ENCODE data around the gene CYGB. TPM values are rescaled to one million over a fixed set of nuclear protein-coding genes. Genes with fewer than 3 reads are reported as not detected.
"Not testable (repeated sequence)": the region's sequence is repeated elsewhere in the genome, so short reads cannot be mapped to it uniquely, and the experiment has no call there.

Gene CYGB
- total RNA-seq, 2 experiments from 2014 or later = 0.44 to 0.57 TPM

DNA sequence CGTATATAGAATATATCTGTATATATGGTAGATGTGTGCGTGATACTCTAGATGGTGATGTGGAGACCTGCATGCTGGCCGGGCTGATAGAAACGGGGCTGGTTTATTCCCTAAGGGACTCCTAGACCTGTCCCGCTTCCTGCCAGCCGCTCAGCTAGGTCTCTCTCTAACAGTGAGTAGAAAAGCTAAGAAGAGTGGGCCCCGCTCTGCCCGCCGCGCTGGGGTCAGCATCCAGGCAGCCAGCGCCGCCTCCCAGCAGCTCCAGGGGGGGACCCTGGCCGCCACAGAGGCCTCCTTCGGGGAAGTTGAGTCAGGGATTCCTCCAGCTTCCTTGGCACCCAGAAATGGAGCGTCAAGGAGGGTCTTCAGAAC, 9.4 kb downstream of the CYGB start:
- Histone ChIP-seq H2AFZ (ENCODE audit: low read length) (peak overlapping the region; percentile 82), H3K27ac (ENCODE audit: low read depth, low read length, poor library complexity, severe bottlenecking) (peak overlapping the region; percentile 94), H3K79me2 (ENCODE audit: insufficient read depth, low read depth, low read length) (no peaks in the 10 kb centered on the region), H3K9me2 (ENCODE audit: insufficient read depth, low read length) (no peaks in the 10 kb centered on the region), H3K36me3 (ENCODE audit: insufficient read depth, low read length) (no peaks in the 10 kb centered on the region), H3K4me2 (ENCODE audit: low read length) (peak overlapping the region; percentile 84), H3K4me1 (ENCODE audit: insufficient read depth, low read length, poor library complexity, severe bottlenecking) (peaks cover 47% of the 10 kb centered on the region), H4K20me1 (ENCODE audit: insufficient read depth, low read length) (no peaks in the 10 kb centered on the region), H3K9me3 (ENCODE audit: low read length) (no peaks in the 10 kb centered on the region), H3K4me3 (ENCODE audit: low read depth, low read length, poor library complexity, severe bottlenecking) (peak overlapping the region; percentile 68)
- BruUV-seq (replicated peaks) = no TSS peak
- CTCF ChIA-PET (ENCODE audit: unreplicated experiment) = interaction anchor here (0.7 to 1.8 kb wide), 9 partner anchors 17 to 254 kb away, joined by 3 to 7 read pairs (median 4); no protein-coding TSS in a partner anchor
- TF ChIP-seq, protein P1, sequence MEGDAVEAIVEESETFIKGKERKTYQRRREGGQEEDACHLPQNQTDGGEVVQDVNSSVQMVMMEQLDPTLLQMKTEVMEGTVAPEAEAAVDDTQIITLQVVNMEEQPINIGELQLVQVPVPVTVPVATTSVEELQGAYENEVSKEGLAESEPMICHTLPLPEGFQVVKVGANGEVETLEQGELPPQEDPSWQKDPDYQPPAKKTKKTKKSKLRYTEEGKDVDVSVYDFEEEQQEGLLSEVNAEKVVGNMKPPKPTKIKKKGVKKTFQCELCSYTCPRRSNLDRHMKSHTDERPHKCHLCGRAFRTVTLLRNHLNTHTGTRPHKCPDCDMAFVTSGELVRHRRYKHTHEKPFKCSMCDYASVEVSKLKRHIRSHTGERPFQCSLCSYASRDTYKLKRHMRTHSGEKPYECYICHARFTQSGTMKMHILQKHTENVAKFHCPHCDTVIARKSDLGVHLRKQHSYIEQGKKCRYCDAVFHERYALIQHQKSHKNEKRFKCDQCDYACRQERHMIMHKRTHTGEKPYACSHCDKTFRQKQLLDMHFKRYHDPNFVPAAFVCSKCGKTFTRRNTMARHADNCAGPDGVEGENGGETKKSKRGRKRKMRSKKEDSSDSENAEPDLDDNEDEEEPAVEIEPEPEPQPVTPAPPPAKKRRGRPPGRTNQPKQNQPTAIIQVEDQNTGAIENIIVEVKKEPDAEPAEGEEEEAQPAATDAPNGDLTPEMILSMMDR (conservative IDR thresholded peaks at IDR 0.05; ENCODE audit: low read length) = no peak
- TF ChIP-seq EZH2phosphoT487 (IDR thresholded peaks at IDR 0.05; ENCODE audit: borderline replicate concordance, low read depth, low read length) = no peak
- DNase-seq (ENCODE audit: low spot score) = peak; percentile 93
- intact Hi-C loops (cut with micrococcal nuclease; ENCODE audit: unreplicated experiment) = loop anchor here (1.0 kb wide), 2 partner anchors 19 to 29 kb away; no protein-coding TSS in a partner anchor
- POLR2A ChIA-PET = interaction anchor here (0.5 to 3.3 kb wide), 14 partner anchors 12 to 873 kb away, joined by 3 to 53 read pairs (median 3); partner anchors contain the start of gene PRCD

DNA sequence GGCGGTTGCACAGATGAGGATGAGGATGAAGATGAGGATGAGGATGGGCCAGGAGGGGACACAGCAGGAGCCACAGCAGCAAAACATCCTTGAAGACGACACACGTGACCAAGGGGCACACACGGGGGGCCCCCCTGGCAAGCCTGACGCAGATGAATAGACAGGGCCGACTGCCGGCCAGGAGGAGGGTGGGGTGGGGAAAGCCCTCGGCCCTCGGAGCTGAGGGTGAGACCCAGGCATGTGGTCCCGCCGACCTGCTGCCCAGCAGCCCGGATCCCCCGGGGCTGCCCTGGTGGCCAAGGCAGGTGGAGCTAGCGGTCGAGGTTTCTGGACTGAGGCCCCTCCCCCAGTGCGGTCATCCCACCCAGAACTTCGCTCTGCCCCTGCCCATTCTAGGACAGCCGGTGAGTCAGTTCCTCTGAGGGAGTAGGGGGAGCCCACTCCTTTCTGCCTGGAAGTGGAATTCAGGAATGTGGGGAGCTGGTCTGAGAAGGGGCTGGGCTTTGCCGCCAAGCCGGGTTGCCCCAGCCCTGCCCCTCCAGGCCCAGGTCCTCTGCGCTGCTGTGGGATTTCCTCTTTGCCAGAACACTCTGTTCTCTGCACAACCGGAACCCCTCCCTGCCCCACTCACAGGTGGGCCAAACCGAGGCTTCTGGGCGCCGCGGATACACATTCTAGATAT, 9.9 kb downstream of the CYGB start:
- Histone ChIP-seq H3K4me2 (ENCODE audit: low read length) (peak overlapping the region; percentile 84), H3K9me3 (ENCODE audit: low read length) (no peaks in the 10 kb centered on the region), H3K36me3 (ENCODE audit: insufficient read depth, low read length) (no peaks in the 10 kb centered on the region), H3K4me1 (ENCODE audit: insufficient read depth, low read length, poor library complexity, severe bottlenecking) (peaks cover 52% of the 10 kb centered on the region), H4K20me1 (ENCODE audit: insufficient read depth, low read length) (no peaks in the 10 kb centered on the region), H3K9me2 (ENCODE audit: insufficient read depth, low read length) (no peaks in the 10 kb centered on the region), H3K27ac (ENCODE audit: low read depth, low read length, poor library complexity, severe bottlenecking) (peak overlapping the region; percentile 94), H2AFZ (ENCODE audit: low read length) (peak overlapping the region; percentile 84; the same call in 1 of the 2 replicates), H3K4me3 (ENCODE audit: low read depth, low read length, poor library complexity, severe bottlenecking) (peak overlapping the region; percentile 68), H3K79me2 (ENCODE audit: insufficient read depth, low read depth, low read length) (no peaks in the 10 kb centered on the region)
- TF ChIP-seq, protein P1 (conservative IDR thresholded peaks at IDR 0.05; ENCODE audit: low read length) = no peak
- no peak for TF ChIP-seq EZH2phosphoT487 (IDR thresholded peaks at IDR 0.05; ENCODE audit: borderline replicate concordance, low read depth, low read length)
- no TSS peak for BruUV-seq (replicated peaks)
- intact Hi-C loops (cut with micrococcal nuclease; ENCODE audit: unreplicated experiment) = loop anchor here (1.0 kb wide), 2 partner anchors 20 to 30 kb away; no protein-coding TSS in a partner anchor
- DNase-seq (ENCODE audit: low spot score) = peak; percentile 92
- POLR2A ChIA-PET = interaction anchor here (0.5 to 3.3 kb wide), 12 partner anchors 13 to 290 kb away, joined by 3 to 53 read pairs (median 3); partner anchors contain the start of gene PRCD
- CTCF ChIA-PET (ENCODE audit: unreplicated experiment) = interaction anchor here (0.7 to 1.8 kb wide), 6 partner anchors 18 to 181 kb away, joined by 3 to 7 read pairs (median 4); no protein-coding TSS in a partner anchor

DNA sequence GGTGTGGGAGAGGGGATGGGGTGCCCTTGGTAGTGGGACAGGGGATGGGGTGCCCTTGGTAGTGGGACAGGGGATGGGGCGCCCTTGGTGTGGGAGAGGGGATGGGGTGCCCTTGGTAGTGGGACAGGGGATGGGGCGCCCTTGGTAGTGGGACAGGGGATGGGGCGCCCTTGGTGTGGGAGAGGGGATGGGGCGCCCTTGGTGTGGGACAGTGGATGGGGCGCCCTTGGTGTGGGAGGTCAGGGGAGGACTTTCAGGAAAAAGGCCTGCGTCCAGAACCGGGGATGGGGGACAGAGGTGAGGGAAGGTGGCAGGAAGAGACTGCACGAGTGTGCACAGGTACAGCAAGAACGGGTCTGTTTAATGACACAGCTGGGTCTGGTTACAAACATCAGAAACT, 10.5 kb downstream of the CYGB start:
- H3K9me3 ChIP-seq (ENCODE audit: low read length); H3K36me3 ChIP-seq (ENCODE audit: insufficient read depth, low read length); intact Hi-C loops (cut with micrococcal nuclease; ENCODE audit: unreplicated experiment); BruUV-seq (replicated peaks); H3K79me2 ChIP-seq (ENCODE audit: insufficient read depth, low read depth, low read length); H3K9me2 ChIP-seq (ENCODE audit: insufficient read depth, low read length); DNase-seq (ENCODE audit: low spot score); H4K20me1 ChIP-seq (ENCODE audit: insufficient read depth, low read length): not testable (repeated sequence)
- Histone ChIP-seq H3K4me2 (ENCODE audit: low read length) (peak overlapping the region; percentile 84), H2AFZ (ENCODE audit: low read length) (peak overlapping the region; percentile 84; the same call in 1 of the 2 replicates), H3K4me1 (ENCODE audit: insufficient read depth, low read length, poor library complexity, severe bottlenecking) (peaks cover 52% of the 10 kb centered on the region), H3K27ac (ENCODE audit: low read depth, low read length, poor library complexity, severe bottlenecking) (peak overlapping the region; percentile 94), H3K4me3 (ENCODE audit: low read depth, low read length, poor library complexity, severe bottlenecking) (peak overlapping the region; percentile 68)
- CTCF ChIA-PET (ENCODE audit: unreplicated experiment) = interaction anchor here (1.2 to 1.8 kb wide), 2 partner anchors 31 to 33 kb away, joined by 3 to 7 read pairs; no protein-coding TSS in a partner anchor
- POLR2A ChIA-PET = interaction anchor here (0.9 to 3.3 kb wide), 4 partner anchors 25 to 145 kb away, joined by 3 to 53 read pairs (median 3); no protein-coding TSS in a partner anchor

DNA sequence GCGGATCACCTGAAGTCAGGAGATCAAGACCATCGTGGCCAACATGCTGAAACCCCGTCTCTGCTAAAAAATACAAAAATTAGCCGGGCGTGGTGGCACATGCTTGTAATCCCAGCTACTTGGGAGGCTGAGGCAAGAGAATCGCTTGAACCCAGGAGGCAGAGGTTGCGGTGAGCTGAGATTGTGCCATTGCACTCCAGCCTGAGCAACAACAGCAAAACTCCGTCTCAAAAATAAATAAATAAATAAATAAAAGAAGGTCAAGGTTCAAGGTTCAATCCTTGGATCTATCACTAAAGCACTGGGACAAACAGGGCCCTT, 12.0 kb downstream of the CYGB start:
- H3K4me2 ChIP-seq (ENCODE audit: low read length); intact Hi-C loops (cut with micrococcal nuclease; ENCODE audit: unreplicated experiment): not testable (repeated sequence)

More for the DNA sequence above, 12.0 kb downstream of the CYGB start:
- H4K20me1 ChIP-seq (ENCODE audit: insufficient read depth, low read length); H3K9me3 ChIP-seq (ENCODE audit: low read length); BruUV-seq (replicated peaks); POLR2A ChIA-PET; H3K36me3 ChIP-seq (ENCODE audit: insufficient read depth, low read length); H3K9me2 ChIP-seq (ENCODE audit: insufficient read depth, low read length); H2AFZ ChIP-seq (ENCODE audit: low read length); H3K79me2 ChIP-seq (ENCODE audit: insufficient read depth, low read depth, low read length); DNase-seq (ENCODE audit: low spot score); H3K27ac ChIP-seq (ENCODE audit: low read depth, low read length, poor library complexity, severe bottlenecking); CTCF ChIA-PET (ENCODE audit: unreplicated experiment); H3K4me3 ChIP-seq (ENCODE audit: low read depth, low read length, poor library complexity, severe bottlenecking): not testable (repeated sequence)
- peaks cover 52% of the 10 kb centered on the region for H3K4me1 ChIP-seq (ENCODE audit: insufficient read depth, low read length, poor library complexity, severe bottlenecking)
